Stimulated activated memory B cell treated with anti-CD40 and anti-IgM and Interleukin-4, amounts not matched to agents 10 μg/mL and 1 μg/mL and 100 μg/mL, for 72 hours (primary cell): Measurements from ENCODE around the gene SBF2.

Experiments used
- ATAC-seq: fragments of 150-1000 bp; cut with Tn5 transposase; 2 replicates; pipeline ENCODE4 v1.10.0; 2021
- H3K27ac Mint-ChIP-seq: one replicate; pipeline ENCODE4 v1.8.0; 2022; ENCODE audit warnings: mild to moderate bottlenecking, mixed read lengths
- H3K27me3 Mint-ChIP-seq: one replicate; pipeline ENCODE4 v1.8.0; 2022; ENCODE audit warnings: mixed read lengths
- H3K36me3 Mint-ChIP-seq: one replicate; pipeline ENCODE4 v1.8.0; 2022; ENCODE audit warnings: mixed read lengths
- H3K4me1 Mint-ChIP-seq: one replicate; pipeline ENCODE4 v1.8.0; 2022; ENCODE audit warnings: mixed read lengths
- H3K4me3 Mint-ChIP-seq: one replicate; pipeline ENCODE4 v1.8.0; 2022; ENCODE audit warnings: mild to moderate bottlenecking, moderate library complexity, mixed read lengths
- H3K9me3 Mint-ChIP-seq: one replicate; pipeline ENCODE4 v1.8.0; 2022; ENCODE audit warnings: mixed read lengths

Gene SBF2

GRCh38 chr11:10307400-10308200, 13.6 kb upstream of the SBF2 start:
- ATAC-seq, result peak; percentile 87
- peaks cover 57% of the 10 kb centered on the region for H3K4me1 Mint-ChIP-seq
- H3K27me3 Mint-ChIP-seq, result peaks cover 22% of the 10 kb centered on the region
- H3K36me3 Mint-ChIP-seq, result no peaks in the 10 kb centered on the region
- peak overlapping the region; percentile 80 for H3K27ac Mint-ChIP-seq
- H3K9me3 Mint-ChIP-seq, result no peaks in the 10 kb centered on the region
- H3K4me3 Mint-ChIP-seq, result peak overlapping the region; percentile 98

- ATAC-seq, result no peak
Measured at GRCh38 chr11:10307022-10307399, 13.0 kb upstream of the SBF2 start.

GRCh38 chr11:10305964-10306918, 12.2 kb upstream of the SBF2 start:
- H3K4me1 Mint-ChIP-seq, result peaks cover 57% of the 10 kb centered on the region
- no peaks in the 10 kb centered on the region for H3K36me3 Mint-ChIP-seq

More at GRCh38 chr11:10307022-10307399, 13.0 kb upstream of the SBF2 start:
- Mint-ChIP-seq H3K27me3 (peaks cover 22% of the 10 kb centered on the region), H3K36me3 (no peaks in the 10 kb centered on the region), H3K9me3 (no peaks in the 10 kb centered on the region), H3K27ac (peak overlapping the region; percentile 80), H3K4me1 (peaks cover 57% of the 10 kb centered on the region), H3K4me3 (peak overlapping the region; percentile 98)

GRCh38 chr11:10305262-10305963, 11.4 kb upstream of the SBF2 start:
- Mint-ChIP-seq H3K4me1 (peaks cover 54% of the 10 kb centered on the region), H3K36me3 (no peaks in the 10 kb centered on the region), H3K27ac (peak overlapping the region; percentile 80), H3K4me3 (peak overlapping the region; percentile 98), H3K27me3 (peaks cover 22% of the 10 kb centered on the region), H3K9me3 (no peaks in the 10 kb centered on the region)
- no peak for ATAC-seq

More at GRCh38 chr11:10305964-10306918, 12.2 kb upstream of the SBF2 start:
- Mint-ChIP-seq H3K4me3 (peak overlapping the region; percentile 98), H3K27ac (peak overlapping the region; percentile 80), H3K27me3 (peaks cover 22% of the 10 kb centered on the region), H3K9me3 (no peaks in the 10 kb centered on the region)
- ATAC-seq, result no peak

- H3K4me3 Mint-ChIP-seq, result peak within 1 kb of the TSS; percentile 98
- H3K36me3 Mint-ChIP-seq, result no peaks in the 10 kb centered on the region
- H3K27ac Mint-ChIP-seq, result peak within 1 kb of the TSS; percentile 86
- ATAC-seq, result peak; percentile 60
- peaks cover 54% of the 10 kb centered on the region for H3K4me1 Mint-ChIP-seq
- no peaks in the 10 kb centered on the region for H3K9me3 Mint-ChIP-seq
- H3K27me3 Mint-ChIP-seq, result peaks cover 22% of the 10 kb centered on the region
Measured at GRCh38 chr11:10304495-10305261, 10.7 kb upstream of the SBF2 start, which contains the start of gene ADM. Gene ADM (plus strand): TSS chr11:10305073. CDS start chr11:10305701, 628 bp downstream.

- peak overlapping the region; percentile 98 for H3K4me3 Mint-ChIP-seq
- peaks cover 62% of the 10 kb centered on the region for H3K4me1 Mint-ChIP-seq
- H3K9me3 Mint-ChIP-seq, result no peaks in the 10 kb centered on the region
- H3K36me3 Mint-ChIP-seq, result no peaks in the 10 kb centered on the region
- peak overlapping the region; percentile 86 for H3K27ac Mint-ChIP-seq
- peaks cover 22% of the 10 kb centered on the region for H3K27me3 Mint-ChIP-seq
- no peak for ATAC-seq
Measured at GRCh38 chr11:10303558-10304363, 9.7 kb upstream of the SBF2 start.

GRCh38 chr11:10302744-10303557, 8.9 kb upstream of the SBF2 start:
- H3K4me3 Mint-ChIP-seq, result peak overlapping the region; percentile 98
- peak; percentile 37 for ATAC-seq
- peaks cover 22% of the 10 kb centered on the region for H3K27me3 Mint-ChIP-seq
- H3K4me1 Mint-ChIP-seq, result peaks cover 63% of the 10 kb centered on the region
- H3K36me3 Mint-ChIP-seq, result no peaks in the 10 kb centered on the region
- H3K27ac Mint-ChIP-seq, result peak overlapping the region; percentile 86
- H3K9me3 Mint-ChIP-seq, result no peaks in the 10 kb centered on the region

- Mint-ChIP-seq H3K27me3 (peaks cover 21% of the 10 kb centered on the region), H3K4me1 (peaks cover 62% of the 10 kb centered on the region), H3K9me3 (no peaks in the 10 kb centered on the region), H3K36me3 (no peaks in the 10 kb centered on the region), H3K4me3 (peak overlapping the region; percentile 98), H3K27ac (peak overlapping the region; percentile 86)
- ATAC-seq, result no peak
Measured at GRCh38 chr11:10302359-10302743, 8.3 kb upstream of the SBF2 start.

- Mint-ChIP-seq H3K4me3 (peak overlapping the region; percentile 3), H3K27me3 (peaks cover 21% of the 10 kb centered on the region), H3K4me1 (peaks cover 57% of the 10 kb centered on the region), H3K27ac (peak overlapping the region; percentile 86), H3K36me3 (no peaks in the 10 kb centered on the region), H3K9me3 (no peaks in the 10 kb centered on the region)
- no peak for ATAC-seq
Measured at GRCh38 chr11:10301656-10302358, 7.8 kb upstream of the SBF2 start.

GRCh38 chr11:10298342-10298741, 4.3 kb upstream of the SBF2 start:
- Mint-ChIP-seq H3K4me3 (no peak overlapping the region), H3K27me3 (peaks cover 25% of the 10 kb centered on the region), H3K36me3 (no peaks in the 10 kb centered on the region), H3K9me3 (no peaks in the 10 kb centered on the region), H3K4me1 (peaks cover 37% of the 10 kb centered on the region), H3K27ac (no peak overlapping the region)
- peak; percentile 93 for ATAC-seq

GRCh38 chr11:10295064-10295901, 1.3 kb upstream of the SBF2 start:
- H3K27me3 Mint-ChIP-seq, result peaks cover 25% of the 10 kb centered on the region
- H3K4me3 Mint-ChIP-seq, result peak overlapping the region; percentile 75
- H3K4me1 Mint-ChIP-seq, result peaks cover 46% of the 10 kb centered on the region
- no peak for ATAC-seq
- peaks cover 2% of the 10 kb centered on the region for H3K36me3 Mint-ChIP-seq
- no peaks in the 10 kb centered on the region for H3K9me3 Mint-ChIP-seq
- H3K27ac Mint-ChIP-seq, result no peak overlapping the region
